HepG2 (cell line): ENCODE data around the gene TBC1D22A. TPM values are rescaled to one million over a fixed set of nuclear protein-coding genes. Genes with fewer than 3 reads are reported as not detected.

Source experiments
- ATAC-seq: fragments of 200-7000 bp; cut with Tn5 transposase; 3 replicates; pipeline ENCODE4 v1.9.1; 2020; ENCODE audit warnings: mild to moderate bottlenecking, moderate library complexity
- BruUV-seq: library from RNA; stranded (reverse); fragments of 400-500 nt; replicated peaks from 2 replicates; lab custom pipeline; 2021; lab: Mats Ljungman, UMichigan
- CTCF ChIA-PET: fragments of 300-600 bp; formaldehyde crosslinking; extraction: SDS; loops from one replicate; lab custom pipeline; 2021; ENCODE audit warnings: low total read pairs, inconsistent platforms, low intra/inter-chr PET ratio; lab: Yijun Ruan, JAX
- POLR2A ChIA-PET: fragments of 350-600 bp; sonication (Branson Sonifier 250); formaldehyde crosslinking; loops from one replicate; lab custom pipeline; 2020; ENCODE audit warnings: antibody characterized with exemption, inconsistent platforms; lab: Yijun Ruan, JAX
- DNase-seq: peaks from one replicate; pipeline ENCODE4 v3.0.0-alpha.2; 2015; ENCODE audit warnings: low spot score
- FAIRE-seq: peaks from 3 replicates; lab custom pipeline; 2011; peaks lifted over from hg19 to GRCh38; lab: Jason Lieb, UNC
- H2AFZ ChIP-seq: one replicate; pipeline ENCODE4 v1.6.1; 2011; ENCODE audit warnings: low read length, inconsistent platforms
- H3K27ac ChIP-seq: fragments of 300-600 bp; 3 replicates; pipeline ENCODE4 v1.8.0; 2011; ENCODE audit warnings: mixed run types, mild to moderate bottlenecking, mixed read lengths, low read length, inconsistent platforms; ENCODE audit not compliant: insufficient read depth; ENCODE audit errors: extremely low read length
- H3K27me3 ChIP-seq, 2 experiments: fragments of 200-600 bp in 1 of 2; 2 replicates in 1 of 2; 3 replicates in 1 of 2; pipeline versions ENCODE4 v1.6.0 to v1.8.0; 2011; ENCODE audit warnings: low read length in 2 of 2, mild to moderate bottlenecking in 2 of 2, moderate library complexity in 2 of 2, inconsistent platforms in 1 of 2; ENCODE audit not compliant: insufficient read depth in 2 of 2, control insufficient read depth in 1 of 2
- H3K36me3 ChIP-seq, 2 experiments: fragments of 200-600 bp in 1 of 2; replicated peaks in 1 of 2; 2 replicates in 1 of 2; 3 replicates in 1 of 2; pipeline versions ENCODE4 v1.5.1 to v1.8.0; 2011; ENCODE audit warnings: low read length in 2 of 2, inconsistent platforms in 1 of 2; ENCODE audit not compliant: insufficient read depth in 2 of 2, control insufficient read depth in 1 of 2
- H3K4me1 ChIP-seq: 2 replicates; pipeline ENCODE4 v1.5.1; 2012; ENCODE audit warnings: low read length, inconsistent platforms; ENCODE audit not compliant: insufficient read depth
- H3K4me2 ChIP-seq: 2 replicates; pipeline ENCODE4 v1.6.0; 2011; ENCODE audit warnings: low read depth, low read length, inconsistent platforms
- H3K4me3 ChIP-seq, 3 experiments: fragments of 200-600 bp in 1 of 3; sonication (generic), shearing (Covaris generic) in 1 of 3; replicated peaks in 1 of 3; 2 replicates each; pipeline ENCODE4 v1.5.1; 2011 to 2016; ENCODE audit warnings: low read length in 3 of 3, inconsistent platforms in 2 of 3, low read depth in 2 of 3, mild to moderate bottlenecking in 2 of 3, control low read depth in 1 of 3, mixed read lengths in 1 of 3; ENCODE audit not compliant: insufficient read depth in 1 of 3
- H3K79me2 ChIP-seq: one replicate; pipeline ENCODE4 v1.6.1; 2011; ENCODE audit warnings: low read length, inconsistent platforms; ENCODE audit not compliant: insufficient read depth
- H3K9ac ChIP-seq: 2 replicates; pipeline ENCODE4 v1.6.0; 2011; ENCODE audit warnings: mild to moderate bottlenecking, low read depth, low read length, inconsistent platforms; ENCODE audit not compliant: insufficient read depth
- H3K9me3 ChIP-seq: 2 replicates; pipeline ENCODE4 v1.5.1; 2012; ENCODE audit warnings: mild to moderate bottlenecking, low read length
- H4K20me1 ChIP-seq: 2 replicates; pipeline ENCODE4 v1.6.0; 2011; ENCODE audit warnings: inconsistent platforms, mild to moderate bottlenecking, low read length, moderate library complexity; ENCODE audit not compliant: insufficient read depth
- EP300 ChIP-seq, 3 experiments: sonication (generic) in 1 of 3; formaldehyde crosslinking in 1 of 3; IDR thresholded peaks; 2 replicates each; pipeline versions ENCODE4 v1.5.1 to v1.6.1; 2011 to 2020; ENCODE audit warnings: low read depth in 2 of 3, low read length in 2 of 3, borderline replicate concordance in 1 of 3, improper control_type of control experiment in 1 of 3, mild to moderate bottlenecking in 1 of 3, missing genetic modification reagents in 1 of 3, moderate library complexity in 1 of 3
- MBNL3 ChIP-seq: fragments of 250-450 bp; sonication (Bioruptor Pico); conservative IDR thresholded peaks from 2 replicates; pipeline ENCODE4 v1.8.0; 2022; ENCODE audit warnings: mild to moderate bottlenecking, inconsistent platforms
- NFIC ChIP-seq: IDR thresholded peaks from 2 replicates; pipeline ENCODE4 v1.6.1; 2012; ENCODE audit warnings: mild to moderate bottlenecking, low read length, inconsistent platforms
- PAF1 ChIP-seq: IDR thresholded peaks from 2 replicates; pipeline ENCODE4 v1.6.1; 2016; ENCODE audit warnings: missing genetic modification reagents, missing compliant biosample characterization
- PHF20 ChIP-seq: sonication (generic); formaldehyde crosslinking; IDR thresholded peaks from 2 replicates; pipeline ENCODE4 v1.5.0; 2020; ENCODE audit warnings: mild to moderate bottlenecking, missing genetic modification reagents
- RAD51 ChIP-seq: fragments of 450-650 bp; IDR thresholded peaks from 2 replicates; pipeline ENCODE4 v1.6.1; 2016; ENCODE audit warnings: borderline replicate concordance
- SIX1 ChIP-seq: sonication (generic); formaldehyde crosslinking; IDR thresholded peaks from 2 replicates; pipeline ENCODE4 v1.4.0; 2020; ENCODE audit warnings: missing genetic modification reagents, borderline replicate concordance
- TBX3 ChIP-seq: fragments of 450-650 bp; IDR thresholded peaks from 2 replicates; pipeline ENCODE4 v1.6.1; 2017; ENCODE audit warnings: antibody characterized with exemption, mild to moderate bottlenecking, inconsistent platforms, borderline replicate concordance
- TOPORS ChIP-seq: sonication (generic); formaldehyde crosslinking; IDR thresholded peaks from 2 replicates; pipeline ENCODE4 v1.8.0; 2023; ENCODE audit warnings: mild to moderate bottlenecking, missing genetic modification reagents
- ZMYM2 ChIP-seq: sonication (generic); formaldehyde crosslinking; IDR thresholded peaks from 2 replicates; pipeline ENCODE4 v1.8.0; 2022; ENCODE audit warnings: mild to moderate bottlenecking, missing genetic modification reagents
- ZNF282 ChIP-seq: fragments of 450-650 bp; IDR thresholded peaks from 2 replicates; pipeline ENCODE4 v1.6.1; 2018; ENCODE audit not compliant: partially characterized antibody
- ZNF605 ChIP-seq: sonication (generic); formaldehyde crosslinking; IDR thresholded peaks from 2 replicates; pipeline ENCODE4 v1.8.0; 2022; ENCODE audit warnings: mild to moderate bottlenecking, missing genetic modification reagents
- ZNF709 ChIP-seq: sonication (generic); formaldehyde crosslinking; IDR thresholded peaks from 2 replicates; pipeline ENCODE4 v1.5.0; 2020; ENCODE audit warnings: mild to moderate bottlenecking, missing genetic modification reagents
- ZSCAN20 ChIP-seq: sonication (generic); formaldehyde crosslinking; IDR thresholded peaks from 2 replicates; pipeline ENCODE4 v1.4.0; 2020; ENCODE audit warnings: missing genetic modification reagents, mild to moderate bottlenecking, borderline replicate concordance
- WGBS: methylation state at CpG from one replicate; pipeline ENCODE4 v1.1.6; 2017; ENCODE audit warnings: low lambda C conversion rate; 5-methylcytosine and 5-hydroxymethylcytosine counted together
- in situ Hi-C: cut with HindIII; loops from 2 replicates; pipeline ENCODE4 v1.10.0; 2017; ENCODE audit warnings: low pct_unique_long_range_greater_than_20kb; ENCODE audit not compliant: extremely low pct_ligation_motif_present
- intact Hi-C: fragments of 100-400 bp; cut with micrococcal nuclease; formaldehyde crosslinking; loops from one replicate; pipeline ENCODE4 v1.10.0; 2022; ENCODE audit not compliant: unreplicated experiment
- polyA plus RNA-seq, 8 experiments: library from polyadenylated mRNA; depleted of rRNA in 3 of 8; stranded (reverse) in 7 of 8; unstranded in 1 of 8; fragments of >200 nt; fragmentation: Illumina TruSeq in 4 of 8; extraction: Trizol in 4 of 8; gene quantifications; 2 replicates each; pipeline versions ENCODE4 v1.2.1 to v1.2.3, GENCODE V29; 2011 to 2016; ENCODE audit warnings: low read depth in 4 of 8, missing spikeins in 1 of 8, mixed read lengths in 1 of 8; ENCODE audit not compliant: insufficient read depth in 1 of 8
- total RNA-seq, 5 experiments: library from RNA; depleted of rRNA; stranded (reverse); fragments of >200 nt; fragmentation: Illumina TruSeq; extraction: Trizol; gene quantifications; 2 replicates each; pipeline ENCODE4 v1.2.3, GENCODE V29; 2016; ENCODE audit warnings: low read depth in 1 of 5
- TF ChIP-seq, protein P1 (sequence below): sonication (generic); formaldehyde crosslinking; IDR thresholded peaks from 2 replicates; pipeline ENCODE4 v1.8.0; 2022; ENCODE audit warnings: mild to moderate bottlenecking, missing genetic modification reagents, borderline replicate concordance
- TF ChIP-seq, protein P2 (sequence below): fragments of 450-650 bp; IDR thresholded peaks from 2 replicates; pipeline ENCODE4 v1.6.1; 2017; ENCODE audit warnings: mild to moderate bottlenecking
- TF ChIP-seq, protein P3 (sequence below): sonication (generic); formaldehyde crosslinking; IDR thresholded peaks from 2 replicates; pipeline ENCODE4 v1.4.0; 2020; ENCODE audit warnings: low read depth, missing genetic modification reagents

The TBC1D22A gene
- total and polyA plus RNA-seq, 2 of the 13 experiments (the other 11 are each of a cell fraction or from before 2014, with no cell fraction given) = 17.3 to 18.0 TPM

DNA sequence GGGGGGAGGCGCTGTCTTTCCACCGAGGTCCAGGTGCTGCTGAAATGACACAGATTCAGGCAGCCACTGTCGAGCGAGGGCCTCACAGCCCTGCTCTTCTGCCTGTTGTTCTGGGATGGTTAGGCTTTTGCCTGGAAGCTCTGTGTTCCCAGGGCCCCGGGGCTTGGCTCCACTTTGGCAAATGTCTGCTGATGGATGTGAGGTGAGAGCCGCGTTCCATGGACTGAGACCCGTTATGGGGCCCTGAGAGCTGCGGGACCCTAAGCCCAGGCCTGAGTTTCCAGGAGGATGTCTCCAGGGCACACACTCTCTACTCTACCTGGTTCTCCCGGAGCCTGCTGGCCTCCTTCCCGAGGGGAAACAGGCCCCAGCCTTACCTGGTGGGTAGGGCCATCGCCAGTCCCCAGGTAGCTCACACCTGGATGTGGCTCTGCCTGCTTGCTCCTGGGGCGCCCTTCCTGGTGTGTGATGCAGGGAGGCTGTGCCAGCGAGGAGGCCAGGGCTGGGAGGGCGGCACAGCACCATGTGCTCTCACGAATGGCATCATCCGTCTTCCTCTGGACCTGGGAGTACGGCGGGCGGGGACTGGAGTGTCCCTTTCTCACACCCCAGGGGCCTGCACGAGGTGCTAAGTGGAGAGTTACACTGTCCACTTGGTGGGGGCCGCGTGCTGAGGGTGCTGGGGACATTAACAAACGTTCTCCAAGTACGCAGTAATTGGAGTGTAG is 435.5 kb downstream of the TBC1D22A start:
- TF ChIP-seq, protein P1, sequence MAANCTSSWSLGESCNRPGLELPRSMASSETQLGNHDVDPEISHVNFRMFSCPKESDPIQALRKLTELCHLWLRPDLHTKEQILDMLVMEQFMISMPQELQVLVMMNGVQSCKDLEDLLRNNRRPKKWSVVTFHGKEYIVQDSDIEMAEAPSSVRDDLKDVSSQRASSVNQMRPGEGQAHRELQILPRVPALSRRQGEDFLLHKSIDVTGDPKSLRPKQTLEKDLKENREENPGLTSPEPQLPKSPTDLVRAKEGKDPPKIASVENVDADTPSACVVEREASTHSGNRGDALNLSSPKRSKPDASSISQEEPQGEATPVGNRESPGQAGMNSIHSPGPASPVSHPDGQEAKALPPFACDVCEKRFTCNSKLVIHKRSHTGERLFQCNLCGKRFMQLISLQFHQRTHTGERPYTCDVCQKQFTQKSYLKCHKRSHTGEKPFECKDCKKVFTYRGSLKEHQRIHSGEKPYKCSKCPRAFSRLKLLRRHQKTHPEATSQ (CRISPR knock-in tag) = no peak
- TF ChIP-seq SIX1 (no peak), TBX3 (no peak), ZNF605 (CRISPR knock-in tag) (no peak), PAF1 (CRISPR knock-in tag) (no peak), TOPORS (CRISPR knock-in tag) (no peak), EP300 (IDR thresholded peaks at IDR 0.05; ENCODE audit: low read depth in 2 of 2, low read length in 2 of 2) (no peak), EP300 (CRISPR knock-in tag; IDR thresholded peaks at IDR 0.05; ENCODE audit: borderline replicate concordance) (no peak), NFIC (no peak), ZNF709 (no peak), ZSCAN20 (no peak), PHF20 (CRISPR knock-in tag) (no peak), MBNL3 (CRISPR knock-in tag) (no peak), ZNF282 (no peak), ZMYM2 (CRISPR knock-in tag) (no peak), RAD51 (no peak)
- TF ChIP-seq, protein P2, sequence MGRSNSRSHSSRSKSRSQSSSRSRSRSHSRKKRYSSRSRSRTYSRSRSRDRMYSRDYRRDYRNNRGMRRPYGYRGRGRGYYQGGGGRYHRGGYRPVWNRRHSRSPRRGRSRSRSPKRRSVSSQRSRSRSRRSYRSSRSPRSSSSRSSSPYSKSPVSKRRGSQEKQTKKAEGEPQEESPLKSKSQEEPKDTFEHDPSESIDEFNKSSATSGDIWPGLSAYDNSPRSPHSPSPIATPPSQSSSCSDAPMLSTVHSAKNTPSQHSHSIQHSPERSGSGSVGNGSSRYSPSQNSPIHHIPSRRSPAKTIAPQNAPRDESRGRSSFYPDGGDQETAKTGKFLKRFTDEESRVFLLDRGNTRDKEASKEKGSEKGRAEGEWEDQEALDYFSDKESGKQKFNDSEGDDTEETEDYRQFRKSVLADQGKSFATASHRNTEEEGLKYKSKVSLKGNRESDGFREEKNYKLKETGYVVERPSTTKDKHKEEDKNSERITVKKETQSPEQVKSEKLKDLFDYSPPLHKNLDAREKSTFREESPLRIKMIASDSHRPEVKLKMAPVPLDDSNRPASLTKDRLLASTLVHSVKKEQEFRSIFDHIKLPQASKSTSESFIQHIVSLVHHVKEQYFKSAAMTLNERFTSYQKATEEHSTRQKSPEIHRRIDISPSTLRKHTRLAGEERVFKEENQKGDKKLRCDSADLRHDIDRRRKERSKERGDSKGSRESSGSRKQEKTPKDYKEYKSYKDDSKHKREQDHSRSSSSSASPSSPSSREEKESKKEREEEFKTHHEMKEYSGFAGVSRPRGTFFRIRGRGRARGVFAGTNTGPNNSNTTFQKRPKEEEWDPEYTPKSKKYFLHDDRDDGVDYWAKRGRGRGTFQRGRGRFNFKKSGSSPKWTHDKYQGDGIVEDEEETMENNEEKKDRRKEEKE = no peak
- TF ChIP-seq, protein P3, sequence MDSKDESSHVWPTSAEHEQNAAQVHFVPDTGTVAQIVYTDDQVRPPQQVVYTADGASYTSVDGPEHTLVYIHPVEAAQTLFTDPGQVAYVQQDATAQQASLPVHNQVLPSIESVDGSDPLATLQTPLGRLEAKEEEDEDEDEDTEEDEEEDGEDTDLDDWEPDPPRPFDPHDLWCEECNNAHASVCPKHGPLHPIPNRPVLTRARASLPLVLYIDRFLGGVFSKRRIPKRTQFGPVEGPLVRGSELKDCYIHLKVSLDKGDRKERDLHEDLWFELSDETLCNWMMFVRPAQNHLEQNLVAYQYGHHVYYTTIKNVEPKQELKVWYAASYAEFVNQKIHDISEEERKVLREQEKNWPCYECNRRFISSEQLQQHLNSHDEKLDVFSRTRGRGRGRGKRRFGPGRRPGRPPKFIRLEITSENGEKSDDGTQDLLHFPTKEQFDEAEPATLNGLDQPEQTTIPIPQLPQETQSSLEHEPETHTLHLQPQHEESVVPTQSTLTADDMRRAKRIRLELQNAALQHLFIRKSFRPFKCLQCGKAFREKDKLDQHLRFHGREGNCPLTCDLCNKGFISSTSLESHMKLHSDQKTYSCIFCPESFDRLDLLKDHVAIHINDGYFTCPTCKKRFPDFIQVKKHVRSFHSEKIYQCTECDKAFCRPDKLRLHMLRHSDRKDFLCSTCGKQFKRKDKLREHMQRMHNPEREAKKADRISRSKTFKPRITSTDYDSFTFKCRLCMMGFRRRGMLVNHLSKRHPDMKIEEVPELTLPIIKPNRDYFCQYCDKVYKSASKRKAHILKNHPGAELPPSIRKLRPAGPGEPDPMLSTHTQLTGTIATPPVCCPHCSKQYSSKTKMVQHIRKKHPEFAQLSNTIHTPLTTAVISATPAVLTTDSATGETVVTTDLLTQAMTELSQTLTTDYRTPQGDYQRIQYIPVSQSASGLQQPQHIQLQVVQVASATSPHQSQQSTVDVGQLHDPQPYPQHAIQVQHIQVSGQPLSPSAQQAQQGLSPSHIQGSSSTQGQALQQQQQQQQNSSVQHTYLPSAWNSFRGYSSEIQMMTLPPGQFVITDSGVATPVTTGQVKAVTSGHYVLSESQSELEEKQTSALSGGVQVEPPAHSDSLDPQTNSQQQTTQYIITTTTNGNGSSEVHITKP (CRISPR knock-in tag) = no peak
- TF ChIP-seq, all 625 proteins: peak for 0
- no peak for DNase-seq
- WGBS = 34% methylated on average over 18 of the region's 25 CpGs

More for the DNA sequence above, 435.5 kb downstream of the TBC1D22A start:
- no TSS peak for BruUV-seq
- Histone ChIP-seq H3K36me3 (no peaks in the 10 kb centered on the region), H4K20me1 (peaks cover 4% of the 10 kb centered on the region; the same call in 1 of the 2 replicates), H3K79me2 (no peaks in the 10 kb centered on the region), H2AFZ (no peak overlapping the region), H3K4me1 (no peaks in the 10 kb centered on the region), H3K4me3 (no peak overlapping the region), H3K9ac (no peak overlapping the region), H3K4me2 (no peak overlapping the region), H3K27me3 (peaks cover 11 to 71% of the 10 kb centered on the region in 2 experiments; a peak in 4 of 5 replicates), H3K27ac (no peak overlapping the region), H3K9me3 (no peaks in the 10 kb centered on the region)
- CTCF ChIA-PET = no interaction called here
- in situ Hi-C loops = no loop called here
- ATAC-seq (no peak), FAIRE-seq (no peak)
- intact Hi-C loops = no loop called here
- POLR2A ChIA-PET = no interaction called here
